NCI-H2081 (cell line): ENCODE data around the gene SPATA16.
A peak's percentile ranks its signal among the peaks of the same experiment; 100 is the strongest.
"Not testable (repeated sequence)": the region's sequence is repeated elsewhere in the genome, so short reads cannot be mapped to it uniquely, and the experiment has no call there.

Experiments
- DNase-seq, 2 experiments: peaks; one replicate each; lab custom pipeline; 2025; lab: John Stamatoyannopoulos, UW

The SPATA16 gene

GRCh38 chr3:173140986-173141385 lies at the start of gene SPATA16:
SPATA16 (minus strand) TSS chr3:173141235; CDS start chr3:173117731, 23,504 bp downstream.
- no peak for DNase-seq

GRCh38 chr3:173183022-173183421 lies 42.0 kb upstream of the SPATA16 start:
- DNase-seq = not testable (repeated sequence)

- no peak for DNase-seq
Observed at GRCh38 chr3:173173652-173174051, 32.6 kb upstream of the SPATA16 start.

- DNase-seq = not testable (repeated sequence)
Observed at GRCh38 chr3:173159139-173159538, 18.1 kb upstream of the SPATA16 start.

- not testable (repeated sequence) for DNase-seq
Observed at GRCh38 chr3:173156533-173156932, 15.5 kb upstream of the SPATA16 start.

GRCh38 chr3:173153631-173154030 lies 12.6 kb upstream of the SPATA16 start:
- DNase-seq = no peak

- no peak for DNase-seq
Observed at GRCh38 chr3:173139420-173139819, 1.6 kb downstream of the SPATA16 start.

- no peak for DNase-seq
Observed at GRCh38 chr3:173138026-173138425, 3.0 kb downstream of the SPATA16 start.

- no peak for DNase-seq
Observed at GRCh38 chr3:173135059-173135458, 6.0 kb downstream of the SPATA16 start.

- DNase-seq = no peak
Observed at GRCh38 chr3:173128633-173129032, 12.4 kb downstream of the SPATA16 start.

- no peak for DNase-seq
Observed at GRCh38 chr3:173111321-173111720, 29.7 kb downstream of the SPATA16 start.

- DNase-seq = no peak
Observed at GRCh38 chr3:173109143-173109542, 31.9 kb downstream of the SPATA16 start.

- DNase-seq = no peak
Observed at GRCh38 chr3:173103469-173103868, 37.6 kb downstream of the SPATA16 start.

GRCh38 chr3:173098959-173099358 lies 42.1 kb downstream of the SPATA16 start:
- DNase-seq = no peak

- no peak for DNase-seq
Observed at GRCh38 chr3:173096994-173097785, 43.8 kb downstream of the SPATA16 start.

- no peak for DNase-seq
Observed at GRCh38 chr3:173096140-173096539, 44.9 kb downstream of the SPATA16 start.

- no peak for DNase-seq
Observed at GRCh38 chr3:173092038-173092437, 49.0 kb downstream of the SPATA16 start.

- no peak for DNase-seq
Observed at GRCh38 chr3:173090492-173090891, 50.5 kb downstream of the SPATA16 start.

- no peak for DNase-seq
Observed at GRCh38 chr3:173089283-173089682, 51.8 kb downstream of the SPATA16 start.

GRCh38 chr3:173078525-173078924 lies 62.5 kb downstream of the SPATA16 start:
- no peak for DNase-seq

- DNase-seq = peak in 1 of 2 experiments; percentile 46
Observed at GRCh38 chr3:173066044-173067004, 74.7 kb downstream of the SPATA16 start.

GRCh38 chr3:173065543-173065981 lies 75.5 kb downstream of the SPATA16 start:
- DNase-seq = no peak

- no peak for DNase-seq
Observed at GRCh38 chr3:173064631-173065030, 76.4 kb downstream of the SPATA16 start.
